ENCODE measurements around the gene ACY1. TPM values are rescaled to one million over a fixed set of nuclear protein-coding genes. Genes with fewer than 3 reads are reported as not detected.

The ACY1 gene
- total RNA-seq, 1 experiment from 2014 or later = 50.3 TPM

DNA sequence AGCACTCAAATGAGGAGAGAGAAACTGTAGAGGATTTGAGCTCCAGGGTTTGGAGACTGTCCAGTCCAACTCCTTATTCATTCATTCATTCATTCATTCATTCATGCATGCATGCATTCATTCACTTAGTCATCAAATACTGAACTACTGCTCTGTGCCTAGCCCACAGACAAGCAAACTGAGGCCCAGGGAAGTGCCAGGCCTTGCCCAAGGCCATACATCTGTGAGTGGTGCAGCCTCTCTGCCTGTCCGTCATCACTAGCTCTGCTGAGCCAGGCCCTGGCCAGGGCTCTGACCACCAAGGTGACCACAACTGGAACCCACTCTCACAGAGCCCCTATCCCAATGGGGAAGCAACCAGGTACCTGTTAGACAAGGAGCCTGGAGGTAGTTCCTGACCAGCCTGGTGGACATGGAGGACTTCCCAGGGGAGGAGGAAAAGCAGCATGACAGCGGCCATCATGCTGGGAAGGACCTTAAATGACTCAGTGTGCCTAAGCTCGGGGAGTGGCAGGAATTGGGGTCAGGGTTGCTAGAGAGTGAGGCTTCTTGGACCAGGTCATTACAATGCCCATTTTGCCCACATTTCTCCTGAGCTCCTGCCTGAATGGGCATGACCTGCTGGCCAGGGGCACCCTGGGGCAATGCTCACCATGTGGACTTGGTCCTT is 39.9 kb downstream of the ACY1 start:
- Histone ChIP-seq H3K4me1 (ENCODE audit: control insufficient read depth, insufficient read depth, low read length) (no peaks in the 10 kb centered on the region), H3K36me3 (ENCODE audit: control insufficient read depth, insufficient read depth, low read length) (no peaks in the 10 kb centered on the region), H3K4me3 (ENCODE audit: low read depth in 2 of 2, low read length in 2 of 2) (no peak overlapping the region), H3K9me3 (ENCODE audit: control insufficient read depth, insufficient read depth, low read depth, low read length) (no peaks in the 10 kb centered on the region), H3K27me3 (ENCODE audit: control insufficient read depth, insufficient read depth, low read length) (no peaks in the 10 kb centered on the region), H3K27ac (ENCODE audit: low read length) (no peak overlapping the region)
- ChIA-PET CTCF (no interaction called here), POLR2A (interaction anchor here (0.5 to 0.6 kb wide), 2 partner anchors 11 to 111 kb away, joined by 3 to 5 read pairs; no protein-coding TSS in a partner anchor)
- ATAC-seq (no peak), DNase-seq (ENCODE audit: low read depth, low spot score) (no peak)
- intact Hi-C loops (cut with micrococcal nuclease; ENCODE audit: unreplicated experiment) (no loop called here), in situ Hi-C loops (cut with HindIII; ENCODE audit: low pct_unique_long_range_greater_than_20kb, low sequenced_read_pairs) (no loop called here)
- no TSS peak for BruUV-seq (replicated peaks)
- TF ChIP-seq POLR2AphosphoS5 (IDR thresholded peaks at IDR 0.05; ENCODE audit: low read depth, low read length) = no peak
- TF ChIP-seq REST (IDR thresholded peaks at IDR 0.05; ENCODE audit: insufficient read depth in 1 of 2, low read depth in 2 of 2, low read length in 1 of 2) = no peak
- no peak for TF ChIP-seq TCF7L2 (IDR thresholded peaks at IDR 0.05; ENCODE audit: low read depth, low read length)
- TF ChIP-seq, protein P1, sequence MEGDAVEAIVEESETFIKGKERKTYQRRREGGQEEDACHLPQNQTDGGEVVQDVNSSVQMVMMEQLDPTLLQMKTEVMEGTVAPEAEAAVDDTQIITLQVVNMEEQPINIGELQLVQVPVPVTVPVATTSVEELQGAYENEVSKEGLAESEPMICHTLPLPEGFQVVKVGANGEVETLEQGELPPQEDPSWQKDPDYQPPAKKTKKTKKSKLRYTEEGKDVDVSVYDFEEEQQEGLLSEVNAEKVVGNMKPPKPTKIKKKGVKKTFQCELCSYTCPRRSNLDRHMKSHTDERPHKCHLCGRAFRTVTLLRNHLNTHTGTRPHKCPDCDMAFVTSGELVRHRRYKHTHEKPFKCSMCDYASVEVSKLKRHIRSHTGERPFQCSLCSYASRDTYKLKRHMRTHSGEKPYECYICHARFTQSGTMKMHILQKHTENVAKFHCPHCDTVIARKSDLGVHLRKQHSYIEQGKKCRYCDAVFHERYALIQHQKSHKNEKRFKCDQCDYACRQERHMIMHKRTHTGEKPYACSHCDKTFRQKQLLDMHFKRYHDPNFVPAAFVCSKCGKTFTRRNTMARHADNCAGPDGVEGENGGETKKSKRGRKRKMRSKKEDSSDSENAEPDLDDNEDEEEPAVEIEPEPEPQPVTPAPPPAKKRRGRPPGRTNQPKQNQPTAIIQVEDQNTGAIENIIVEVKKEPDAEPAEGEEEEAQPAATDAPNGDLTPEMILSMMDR (IDR thresholded peaks at IDR 0.05) = no peak
- TF ChIP-seq SIN3A (IDR thresholded peaks at IDR 0.05; ENCODE audit: borderline replicate concordance, insufficient read depth, low read depth, low read length) = no peak

DNA sequence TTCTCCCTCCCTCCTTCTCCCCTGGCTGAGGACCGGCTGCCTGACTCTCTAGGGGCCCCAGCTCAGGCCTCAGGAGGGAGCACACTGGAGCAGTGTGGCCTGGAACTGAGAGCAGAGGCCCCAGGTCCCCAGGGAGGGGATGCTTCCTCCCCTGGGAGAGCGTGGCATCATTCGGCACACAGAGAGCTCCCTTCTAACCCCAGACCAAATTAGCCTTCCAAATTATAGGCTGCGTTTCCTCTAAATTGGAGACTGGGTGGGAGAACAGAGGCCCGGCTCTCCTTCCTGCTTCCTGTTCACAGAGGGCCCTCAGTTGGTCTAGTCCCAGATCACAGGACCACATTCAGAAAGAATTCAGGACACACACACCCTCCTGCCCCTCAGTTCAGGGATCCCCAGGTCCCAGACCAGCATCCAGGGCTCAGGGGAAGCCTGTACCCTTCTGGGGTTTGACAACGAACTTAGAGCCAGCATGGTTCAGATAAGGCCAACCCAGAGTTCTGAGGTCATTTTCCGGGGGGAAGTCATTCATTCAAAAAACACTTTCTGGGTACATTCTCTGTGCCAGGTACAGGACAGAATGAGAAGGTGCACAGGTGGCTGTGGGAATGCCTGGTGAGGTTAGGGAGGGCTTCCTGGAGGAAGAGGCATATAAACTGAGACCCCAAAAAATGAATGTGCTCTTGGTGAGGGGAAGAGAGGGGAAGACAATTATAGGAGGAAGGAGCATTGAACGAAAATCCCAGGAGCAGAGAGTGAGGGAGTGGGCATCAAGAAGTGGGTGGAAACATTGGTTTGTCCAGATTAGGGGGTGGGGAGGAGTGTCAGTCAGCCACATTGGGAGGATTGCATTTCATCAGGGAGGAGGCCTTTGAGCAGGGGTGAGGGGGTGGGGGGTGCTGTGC is 40.8 kb downstream of the ACY1 start:
- no peak for DNase-seq (ENCODE audit: low read depth, low spot score)
- TF ChIP-seq SIN3A (IDR thresholded peaks at IDR 0.05; ENCODE audit: borderline replicate concordance, insufficient read depth, low read depth, low read length) (no peak), REST (IDR thresholded peaks at IDR 0.05; ENCODE audit: insufficient read depth in 1 of 2, low read depth in 2 of 2, low read length in 1 of 2) (no peak), TCF7L2 (IDR thresholded peaks at IDR 0.05; ENCODE audit: low read depth, low read length) (no peak), POLR2AphosphoS5 (IDR thresholded peaks at IDR 0.05; ENCODE audit: low read depth, low read length) (no peak)
- TF ChIP-seq, protein P1 (IDR thresholded peaks at IDR 0.05) = no peak
- intact Hi-C loops (cut with micrococcal nuclease; ENCODE audit: unreplicated experiment) = no loop called here
- Histone ChIP-seq H3K36me3 (ENCODE audit: control insufficient read depth, insufficient read depth, low read length) (no peaks in the 10 kb centered on the region), H3K4me1 (ENCODE audit: control insufficient read depth, insufficient read depth, low read length) (no peaks in the 10 kb centered on the region), H3K4me3 (ENCODE audit: low read depth in 2 of 2, low read length in 2 of 2) (no peak overlapping the region), H3K27ac (ENCODE audit: low read length) (no peak overlapping the region), H3K9me3 (ENCODE audit: control insufficient read depth, insufficient read depth, low read depth, low read length) (no peaks in the 10 kb centered on the region), H3K27me3 (ENCODE audit: control insufficient read depth, insufficient read depth, low read length) (no peaks in the 10 kb centered on the region)
- ATAC-seq = no peak
- POLR2A ChIA-PET = interaction anchor here (0.6 kb wide), 1 partner anchor 12 kb away, joined by 3 read pairs; no protein-coding TSS in a partner anchor
- in situ Hi-C loops (cut with HindIII; ENCODE audit: low pct_unique_long_range_greater_than_20kb, low sequenced_read_pairs) = no loop called here
- no TSS peak for BruUV-seq (replicated peaks)
- CTCF ChIA-PET = no interaction called here

All from Panc1 (cell line).